ELF-1 (cell line): ENCODE data around the gene IL33.

Experiments used
- DNase-seq: peaks from one replicate; pipeline ENCODE4 v3.0.0-alpha.2; 2016; ENCODE audit warnings: low read depth, low spot score

Gene IL33

GRCh38 chr9:6302417-6302816 lies 86.8 kb downstream of the IL33 start:
- DNase-seq: no peak

DNA sequence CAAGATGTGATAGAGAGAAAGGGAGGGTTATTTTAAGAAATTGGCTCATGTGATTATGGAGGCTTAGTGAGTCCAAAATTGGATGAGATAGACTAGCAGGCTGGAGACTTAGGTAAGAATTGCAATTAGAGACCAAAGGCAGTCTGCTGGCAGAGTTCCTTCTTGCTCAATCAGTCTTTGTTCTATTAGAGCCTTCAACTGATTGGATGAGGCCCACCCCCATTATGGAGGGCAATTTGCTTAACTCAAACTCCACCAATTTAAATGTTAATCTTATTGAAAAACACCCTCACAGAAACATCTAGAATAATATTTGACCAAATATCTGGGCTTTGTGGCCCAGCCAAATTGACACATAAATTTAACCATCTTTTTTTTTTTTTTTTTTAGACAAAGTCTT lies 88.6 kb downstream of the IL33 start:
- DNase-seq: no peak

DNA sequence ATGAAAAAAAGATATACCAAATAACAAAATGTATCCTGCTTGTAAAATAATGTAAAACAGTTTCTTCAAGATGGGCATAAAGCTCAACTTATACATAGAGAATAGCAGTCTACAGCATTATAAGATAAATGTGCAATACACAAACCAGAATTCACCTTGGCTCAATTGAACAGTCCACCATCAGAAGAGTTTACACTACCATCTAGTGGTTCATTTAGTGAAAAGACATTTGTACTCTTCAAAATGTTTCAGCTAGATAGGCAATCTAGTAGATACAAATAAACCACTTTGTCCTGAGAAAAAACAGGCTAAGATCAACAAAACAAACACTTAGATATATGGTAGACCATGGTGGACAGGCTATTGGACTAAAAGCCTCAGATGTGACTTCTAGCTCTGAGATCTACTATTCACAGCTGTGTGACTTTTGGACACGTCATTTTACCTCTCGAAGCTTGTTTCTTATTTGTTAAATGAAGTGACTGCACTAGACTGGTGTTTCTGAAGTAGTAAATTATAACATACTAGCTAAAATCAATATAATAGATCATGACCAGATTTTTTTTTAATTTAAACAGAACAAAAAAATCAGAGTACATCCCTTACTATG lies 90.5 kb downstream of the IL33 start:
- DNase-seq: no peak
